ENCODE measurements around the gene MYLK2.

The MYLK2 gene

GRCh38 chr20:31838646-31839292, 19.6 kb downstream of the MYLK2 start:
- TF ChIP-seq, protein P1, sequence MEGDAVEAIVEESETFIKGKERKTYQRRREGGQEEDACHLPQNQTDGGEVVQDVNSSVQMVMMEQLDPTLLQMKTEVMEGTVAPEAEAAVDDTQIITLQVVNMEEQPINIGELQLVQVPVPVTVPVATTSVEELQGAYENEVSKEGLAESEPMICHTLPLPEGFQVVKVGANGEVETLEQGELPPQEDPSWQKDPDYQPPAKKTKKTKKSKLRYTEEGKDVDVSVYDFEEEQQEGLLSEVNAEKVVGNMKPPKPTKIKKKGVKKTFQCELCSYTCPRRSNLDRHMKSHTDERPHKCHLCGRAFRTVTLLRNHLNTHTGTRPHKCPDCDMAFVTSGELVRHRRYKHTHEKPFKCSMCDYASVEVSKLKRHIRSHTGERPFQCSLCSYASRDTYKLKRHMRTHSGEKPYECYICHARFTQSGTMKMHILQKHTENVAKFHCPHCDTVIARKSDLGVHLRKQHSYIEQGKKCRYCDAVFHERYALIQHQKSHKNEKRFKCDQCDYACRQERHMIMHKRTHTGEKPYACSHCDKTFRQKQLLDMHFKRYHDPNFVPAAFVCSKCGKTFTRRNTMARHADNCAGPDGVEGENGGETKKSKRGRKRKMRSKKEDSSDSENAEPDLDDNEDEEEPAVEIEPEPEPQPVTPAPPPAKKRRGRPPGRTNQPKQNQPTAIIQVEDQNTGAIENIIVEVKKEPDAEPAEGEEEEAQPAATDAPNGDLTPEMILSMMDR (IDR thresholded peaks at IDR 0.05; ENCODE audit: insufficient read depth, low read length, poor library complexity, severe bottlenecking) = no peak
- Histone ChIP-seq H3K4me3 (replicated peaks; ENCODE audit: low read depth, low read length) (no peak overlapping the region), H3K27me3 (replicated peaks; ENCODE audit: control insufficient read depth, insufficient read depth, low read length) (no peaks in the 10 kb centered on the region), H3K36me3 (ENCODE audit: control insufficient read depth, insufficient read depth, low read length) (no peaks in the 10 kb centered on the region)
- DNase-seq (ENCODE audit: extremely low read depth, insufficient read length) = no peak

DNA sequence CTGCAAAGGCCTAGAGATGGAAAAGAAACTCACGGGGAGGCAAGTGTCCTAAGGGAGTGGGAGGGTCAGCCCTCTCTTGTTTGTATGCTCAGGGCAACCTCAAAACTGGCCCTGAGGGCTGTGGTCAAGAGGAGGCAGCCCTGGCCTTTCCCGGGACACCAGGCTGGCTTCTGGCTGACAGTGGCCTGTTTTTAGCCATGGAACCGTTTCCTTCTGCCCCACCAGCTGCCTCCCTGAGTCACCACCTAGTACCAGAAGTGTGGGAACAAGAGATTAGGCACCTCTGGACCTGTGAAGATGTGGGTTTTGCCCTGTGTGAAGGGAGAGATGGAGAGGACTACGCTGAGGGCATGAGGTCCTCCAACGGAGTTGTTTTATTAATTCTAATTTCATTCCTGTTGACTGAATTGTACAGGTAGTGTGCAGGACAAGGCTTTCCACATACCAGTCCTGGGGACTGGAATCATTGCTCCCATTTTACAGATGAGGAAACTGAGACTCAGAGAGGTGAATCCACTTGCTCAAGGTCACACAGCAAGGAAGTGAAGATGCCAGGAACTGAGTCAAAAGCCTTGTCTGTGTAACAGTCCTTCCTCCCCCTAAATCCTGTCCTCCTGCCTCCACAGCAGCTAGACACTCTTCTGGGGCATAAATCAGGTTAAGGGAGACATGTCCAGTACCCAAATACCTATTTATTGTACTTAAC, 20.8 kb downstream of the MYLK2 start:
- TF ChIP-seq, protein P1 (IDR thresholded peaks at IDR 0.05; ENCODE audit: insufficient read depth, low read length, poor library complexity, severe bottlenecking) = no peak
- Histone ChIP-seq H3K27me3 (replicated peaks; ENCODE audit: control insufficient read depth, insufficient read depth, low read length) (no peaks in the 10 kb centered on the region), H3K36me3 (ENCODE audit: control insufficient read depth, insufficient read depth, low read length) (no peaks in the 10 kb centered on the region), H3K4me3 (replicated peaks; ENCODE audit: low read depth, low read length) (no peak overlapping the region)
- no peak for DNase-seq (ENCODE audit: extremely low read depth, insufficient read length)

DNA sequence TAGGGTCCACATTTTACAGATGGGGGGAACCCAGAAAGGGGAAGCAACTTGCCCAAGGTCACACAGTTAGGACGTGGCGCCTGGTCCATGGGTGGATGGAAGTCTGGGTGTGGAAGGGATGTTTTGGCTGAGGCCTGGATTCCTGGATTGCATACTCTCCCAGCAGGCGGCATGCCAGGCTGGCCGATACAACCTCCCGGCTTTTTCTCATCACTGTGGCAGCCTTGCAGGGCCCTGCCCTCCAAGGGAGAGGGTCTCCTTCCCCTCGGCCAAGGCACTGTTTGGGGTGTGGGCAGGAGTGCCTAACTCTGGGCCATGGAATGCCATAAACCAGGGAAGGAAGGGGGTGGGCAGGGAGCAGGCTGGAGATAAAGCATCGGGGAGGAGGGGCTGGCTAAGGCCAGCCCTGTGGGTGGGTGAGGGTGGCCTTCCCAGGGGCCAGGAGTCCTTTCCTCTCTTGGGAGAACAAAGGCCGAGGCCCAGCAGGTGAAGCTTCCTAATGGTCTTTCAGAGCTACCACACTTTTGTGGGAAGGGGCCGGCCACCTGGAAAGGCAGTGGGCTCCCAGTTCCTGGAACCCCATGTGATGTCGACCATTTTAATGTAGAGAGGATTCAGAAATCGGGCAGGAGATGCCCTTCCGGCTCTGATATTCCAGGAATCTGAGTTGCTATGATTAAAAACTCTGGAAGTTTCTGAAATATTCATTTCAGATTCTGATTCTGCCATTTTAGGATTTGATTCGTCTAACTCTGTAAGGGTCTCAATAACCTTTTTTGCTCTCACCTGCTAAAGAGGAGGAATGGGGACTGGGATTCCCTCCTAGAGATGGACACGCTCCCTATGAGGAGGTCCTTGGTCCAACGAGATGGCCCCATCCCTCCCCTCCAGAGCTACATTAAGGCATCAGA, 22.0 kb downstream of the MYLK2 start:
- no peak for DNase-seq (ENCODE audit: extremely low read depth, insufficient read length)
- no peaks in the 10 kb centered on the region for H3K27me3 ChIP-seq (replicated peaks; ENCODE audit: control insufficient read depth, insufficient read depth, low read length)
- TF ChIP-seq, protein P1 (IDR thresholded peaks at IDR 0.05; ENCODE audit: insufficient read depth, low read length, poor library complexity, severe bottlenecking) = no peak
- no peaks in the 10 kb centered on the region for H3K36me3 ChIP-seq (ENCODE audit: control insufficient read depth, insufficient read depth, low read length)
- no peak overlapping the region for H3K4me3 ChIP-seq (replicated peaks; ENCODE audit: low read depth, low read length)

GRCh38 chr20:31841928-31842327, 22.8 kb downstream of the MYLK2 start:
- DNase-seq (ENCODE audit: extremely low read depth, insufficient read length) = no peak
- Histone ChIP-seq H3K27me3 (replicated peaks; ENCODE audit: control insufficient read depth, insufficient read depth, low read length) (no peaks in the 10 kb centered on the region), H3K36me3 (ENCODE audit: control insufficient read depth, insufficient read depth, low read length) (no peaks in the 10 kb centered on the region), H3K4me3 (replicated peaks; ENCODE audit: low read depth, low read length) (no peak overlapping the region)
- TF ChIP-seq, protein P1 (IDR thresholded peaks at IDR 0.05; ENCODE audit: insufficient read depth, low read length, poor library complexity, severe bottlenecking) = no peak

DNA sequence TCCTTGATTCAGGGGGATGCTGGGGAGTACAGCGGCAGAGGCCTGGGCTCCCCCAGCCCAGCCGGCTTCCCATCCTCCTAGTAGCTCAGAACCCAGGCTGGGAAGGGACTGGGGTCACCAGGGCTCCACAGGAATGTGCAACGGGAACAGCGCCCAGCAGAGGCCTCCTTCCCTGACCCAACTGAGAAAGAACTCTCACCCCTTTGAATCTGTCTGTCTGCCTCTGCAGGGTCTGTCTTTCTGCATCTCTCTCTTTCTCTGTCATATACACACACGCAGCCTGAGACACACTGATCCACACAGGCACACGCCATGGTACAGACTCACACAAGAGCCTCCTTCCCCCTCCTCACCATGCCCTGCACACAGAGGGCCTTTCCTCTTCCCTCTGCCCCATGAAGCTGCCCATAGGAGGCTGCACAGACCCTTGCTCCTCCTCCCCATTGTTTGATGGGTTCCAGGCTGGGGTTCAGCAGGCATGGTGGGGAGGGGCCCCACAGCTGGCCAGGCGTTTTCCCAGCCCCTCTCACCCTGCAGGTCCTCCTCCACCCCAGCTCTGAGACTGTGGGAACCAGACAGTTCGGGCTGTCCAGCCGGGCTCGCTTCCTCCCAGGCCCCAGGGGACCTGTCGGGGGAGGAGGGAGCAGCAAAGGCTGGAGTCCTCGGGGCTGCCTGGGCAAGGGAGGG, 23.5 kb downstream of the MYLK2 start:
- Histone ChIP-seq H3K4me3 (replicated peaks; ENCODE audit: low read depth, low read length) (no peak overlapping the region), H3K27me3 (replicated peaks; ENCODE audit: control insufficient read depth, insufficient read depth, low read length) (no peaks in the 10 kb centered on the region), H3K36me3 (ENCODE audit: control insufficient read depth, insufficient read depth, low read length) (no peaks in the 10 kb centered on the region)
- no peak for DNase-seq (ENCODE audit: extremely low read depth, insufficient read length)
- TF ChIP-seq, protein P1 (IDR thresholded peaks at IDR 0.05; ENCODE audit: insufficient read depth, low read length, poor library complexity, severe bottlenecking) = no peak

Data from GM06990 (cell line).